ENCODE data around the gene GRM5.

Gene GRM5

GRCh38 chr11:88697139-88697538 is 368.6 kb downstream of the GRM5 start:
- DNase-seq (ENCODE audit: low read depth), result no peak

- no peak for DNase-seq (ENCODE audit: low read depth)
Measured at GRCh38 chr11:88695689-88696414, 369.9 kb downstream of the GRM5 start.

- no peak for DNase-seq (ENCODE audit: low read depth)
Measured at GRCh38 chr11:88692306-88693086, 373.3 kb downstream of the GRM5 start.

GRCh38 chr11:88689548-88690240 is 376.1 kb downstream of the GRM5 start:
- no peak for DNase-seq (ENCODE audit: low read depth)

- DNase-seq (ENCODE audit: low read depth), result no peak
Measured at GRCh38 chr11:88683024-88683423, 382.8 kb downstream of the GRM5 start.

- no peak for DNase-seq (ENCODE audit: low read depth)
Measured at GRCh38 chr11:88680806-88681205, 385.0 kb downstream of the GRM5 start.

GRCh38 chr11:88666364-88666763 is 399.4 kb downstream of the GRM5 start:
- no peak for DNase-seq (ENCODE audit: low read depth)

- no peak for DNase-seq (ENCODE audit: low read depth)
Measured at GRCh38 chr11:88657076-88657738, 408.6 kb downstream of the GRM5 start.

GRCh38 chr11:88656283-88656682 is 409.5 kb downstream of the GRM5 start:
- DNase-seq (ENCODE audit: low read depth), result no peak

- no peak for DNase-seq (ENCODE audit: low read depth)
Measured at GRCh38 chr11:88655656-88656055, 410.1 kb downstream of the GRM5 start.

- DNase-seq (ENCODE audit: low read depth), result no peak
Measured at GRCh38 chr11:88655196-88655595, 410.6 kb downstream of the GRM5 start.

GRCh38 chr11:88651556-88651955 is 414.2 kb downstream of the GRM5 start:
- DNase-seq (ENCODE audit: low read depth), result no peak

- no peak for DNase-seq (ENCODE audit: low read depth)
Measured at GRCh38 chr11:88644724-88645123, 421.1 kb downstream of the GRM5 start.

GRCh38 chr11:88632163-88632562 is 433.6 kb downstream of the GRM5 start:
- DNase-seq (ENCODE audit: low read depth), result no peak

- no peak for DNase-seq (ENCODE audit: low read depth)
Measured at GRCh38 chr11:88631497-88631896, 434.3 kb downstream of the GRM5 start.

GRCh38 chr11:88629496-88629895 is 436.3 kb downstream of the GRM5 start:
- DNase-seq (ENCODE audit: low read depth), result no peak

GRCh38 chr11:88626216-88626615 is 439.6 kb downstream of the GRM5 start:
- no peak for DNase-seq (ENCODE audit: low read depth)

- DNase-seq (ENCODE audit: low read depth), result no peak
Measured at GRCh38 chr11:88623531-88623930, 442.3 kb downstream of the GRM5 start.

GRCh38 chr11:88620568-88621130 is 445.1 kb downstream of the GRM5 start:
- no peak for DNase-seq (ENCODE audit: low read depth)

GRCh38 chr11:88619656-88620385 is 446.0 kb downstream of the GRM5 start:
- no peak for DNase-seq (ENCODE audit: low read depth)

- DNase-seq (ENCODE audit: low read depth), result no peak
Measured at GRCh38 chr11:88619071-88619425, 446.7 kb downstream of the GRM5 start.

Data from activated T-cell treated with anti-CD3 and anti-CD28 coated beads for 48 hours (primary cell).